Activated T-cell treated with anti-CD3 and anti-CD28 coated beads for 48 hours (primary cell): ENCODE measurements around the gene TMEM235.

Source experiments
- DNase-seq: peaks from one replicate; pipeline ENCODE4 v3.0.0-alpha.2; 2020; ENCODE audit warnings: low read depth

TMEM235 gene

DNA sequence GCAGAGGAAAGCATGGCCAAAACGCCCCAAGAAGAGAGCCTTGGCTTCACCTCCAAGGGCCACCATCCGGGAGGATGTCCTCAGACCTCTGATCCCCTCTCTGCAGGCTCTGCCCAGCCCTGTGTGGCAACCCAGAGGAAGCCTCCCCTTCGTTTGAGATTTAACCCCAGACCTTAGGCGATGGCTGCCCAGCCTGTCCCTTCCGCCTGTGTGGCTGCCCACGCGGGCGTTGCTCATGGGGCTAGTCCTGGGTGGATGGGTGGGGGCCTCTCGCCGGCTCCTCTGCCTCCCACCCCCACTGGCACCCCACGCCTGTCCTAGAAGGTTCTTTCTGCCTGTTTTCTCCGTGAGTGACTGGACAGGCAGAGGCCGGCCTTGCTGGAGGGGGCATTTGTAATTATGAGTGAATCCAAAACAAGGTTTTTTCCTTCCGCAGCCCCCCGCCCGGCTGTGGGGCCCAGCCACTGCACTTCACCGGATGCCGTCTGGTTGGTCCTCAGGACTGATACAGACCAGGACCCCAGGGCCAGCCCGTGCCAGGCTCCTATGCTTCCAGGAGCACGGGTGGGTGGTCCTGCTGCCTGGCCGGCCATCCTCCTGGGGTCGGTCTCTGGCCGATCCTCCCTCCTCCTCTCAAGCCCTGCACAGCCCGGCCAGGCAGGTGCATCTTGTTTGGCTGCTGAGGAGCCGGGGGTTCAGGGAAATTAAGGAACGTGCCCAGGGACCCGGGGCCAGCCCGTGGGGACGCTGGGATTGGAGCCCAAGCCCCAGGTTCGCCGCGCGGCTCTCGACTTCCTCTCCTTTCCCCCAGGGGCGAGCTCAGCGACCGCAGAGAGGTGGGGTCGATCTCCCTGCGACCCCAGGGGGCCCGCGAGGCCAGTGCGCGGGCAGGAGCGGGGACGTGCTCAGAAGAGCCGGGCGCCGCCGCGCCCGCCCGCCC is at the start of gene TMEM235:
TSS of gene TMEM235 (plus strand) at position 636 of the 940 bp plus-strand sequence. CDS start 393 bp downstream, outside the sequence.
- no peak for DNase-seq

DNA sequence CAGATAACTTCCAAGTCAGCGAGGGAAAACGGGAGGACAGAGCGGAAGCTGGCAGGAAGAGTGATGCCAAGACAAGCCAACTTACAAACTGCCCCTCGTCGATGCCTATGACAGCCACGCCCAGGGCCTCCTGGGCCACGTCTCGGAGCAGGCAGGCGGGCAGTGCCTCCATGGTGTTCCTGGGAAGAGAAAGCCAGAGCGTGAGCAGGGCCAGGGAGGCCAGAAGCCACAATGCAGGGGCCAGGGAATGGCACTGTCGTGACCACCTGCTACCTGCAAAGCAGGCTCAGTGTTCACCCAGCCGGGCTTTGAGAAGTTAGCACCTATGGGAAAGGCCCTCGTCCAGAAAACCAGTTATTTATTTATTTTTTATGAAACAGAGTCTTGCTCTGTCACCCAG is 48.9 kb upstream of the TMEM235 start:
- no peak for DNase-seq

DNA sequence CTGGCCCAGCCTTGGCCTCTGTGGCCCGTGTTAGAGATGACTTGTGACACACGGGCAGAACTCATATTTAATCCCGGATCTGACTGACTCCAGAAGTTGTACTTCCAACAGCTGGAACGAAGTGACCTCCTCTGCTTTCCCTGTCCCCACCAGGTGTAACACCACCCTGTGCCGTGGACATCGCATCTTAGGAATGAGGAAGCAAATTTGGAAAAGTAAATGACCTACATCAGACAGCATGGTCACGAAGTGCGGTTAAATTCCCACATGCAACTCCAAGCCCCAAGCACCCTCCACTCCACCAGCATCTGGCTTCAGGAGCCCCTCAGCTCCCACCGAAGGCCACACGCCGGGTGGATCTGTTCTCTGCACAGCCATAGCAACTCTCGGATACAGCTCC is 47.5 kb upstream of the TMEM235 start:
- no peak for DNase-seq

DNA sequence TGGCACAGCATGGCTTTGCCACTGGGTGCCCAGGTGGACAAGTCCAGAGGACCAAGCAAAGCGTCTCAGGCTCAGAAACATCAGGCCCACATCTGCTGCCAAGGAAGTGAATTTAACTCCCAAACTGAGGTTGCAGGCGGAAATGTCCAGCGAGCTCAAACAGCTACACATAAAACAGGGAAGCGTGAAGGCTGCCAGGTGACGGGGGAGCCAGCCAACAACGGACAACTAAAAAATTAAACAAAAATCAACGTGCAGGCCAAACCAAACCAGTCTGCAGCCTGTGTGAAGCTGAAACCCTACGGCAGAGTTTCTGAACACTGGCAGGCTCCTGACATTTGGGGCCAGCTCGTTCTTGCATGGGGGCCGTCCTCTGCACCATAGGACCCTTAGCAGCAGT is 47.1 kb upstream of the TMEM235 start:
- DNase-seq = no peak

GRCh38 chr17:78184868-78185267 is 46.6 kb upstream of the TMEM235 start:
- DNase-seq = no peak

- no peak for DNase-seq
Measured at GRCh38 chr17:78185981-78186691, 45.3 kb upstream of the TMEM235 start.

DNA sequence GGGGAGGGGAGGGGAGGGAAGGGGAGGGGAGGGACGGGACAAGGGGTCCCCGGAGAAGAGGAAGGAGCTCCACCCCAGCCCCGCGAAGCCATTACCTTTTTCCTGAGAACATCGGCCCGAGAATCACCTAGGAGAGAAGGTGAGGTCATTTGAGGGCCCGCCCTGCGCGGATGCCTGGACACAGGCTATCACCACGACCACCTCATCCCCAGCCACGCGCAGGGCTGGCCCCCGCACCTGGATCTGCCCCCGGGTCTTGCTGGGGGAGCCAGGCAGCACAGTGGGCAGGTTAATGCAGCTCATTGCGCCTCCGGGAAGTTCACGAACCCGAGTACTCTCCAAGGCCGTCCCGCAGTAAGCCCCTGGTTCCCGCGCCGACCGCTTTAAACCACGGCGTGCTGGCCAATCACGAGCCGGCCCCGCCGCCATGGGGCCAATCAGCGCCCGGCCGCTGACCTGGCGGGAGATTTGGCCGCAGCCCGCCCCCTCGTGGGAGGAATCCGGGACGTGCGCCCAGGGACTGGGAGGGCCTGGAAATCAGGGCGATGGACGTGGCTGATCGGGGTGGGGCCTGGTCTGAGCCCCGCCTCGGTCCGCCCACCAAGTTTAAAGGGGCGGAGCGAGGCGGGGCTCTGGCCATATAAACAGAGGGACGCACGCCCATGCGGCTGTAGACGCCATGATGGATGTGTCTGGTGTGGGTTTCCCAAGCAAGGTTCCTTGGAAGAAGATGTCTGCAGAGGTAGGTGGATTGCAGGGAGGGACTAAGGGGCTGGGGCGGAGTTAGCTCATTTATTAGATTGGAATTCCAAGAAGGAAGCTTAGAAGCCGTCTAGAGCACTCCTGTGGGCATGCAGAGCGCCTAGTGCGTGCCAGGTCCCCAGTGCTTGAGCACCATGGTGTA is 44.5 kb upstream of the TMEM235 start, which contains the start of the genes AFMID and TK1:
TSS of gene AFMID (plus strand) at position 671 of the 904 bp plus-strand sequence. CDS start at position 680, 9 bp downstream.
TSS of gene TK1 (minus strand) at position 361 of the 904 bp plus-strand sequence. CDS start at position 303, 58 bp downstream.
- DNase-seq = peak; percentile 99

DNA sequence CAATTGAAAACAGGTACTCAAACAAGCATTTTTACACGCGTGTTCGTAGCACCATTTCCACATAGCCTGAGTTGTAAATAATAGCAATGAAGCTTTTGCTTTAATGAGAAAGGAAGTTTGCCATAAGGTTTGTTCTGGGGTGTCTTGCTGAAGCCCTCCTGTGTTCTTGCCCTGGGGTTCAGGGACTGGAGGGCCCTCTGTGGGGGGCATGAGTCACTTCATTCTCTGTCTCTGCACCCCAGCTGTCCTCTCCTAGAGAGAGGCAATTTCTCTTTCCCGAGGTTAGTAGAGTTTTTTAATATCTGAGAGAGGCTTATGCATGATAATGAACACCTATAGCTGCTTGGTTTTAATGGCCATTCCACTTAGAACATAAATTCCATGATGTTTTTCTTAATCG is 34.7 kb upstream of the TMEM235 start:
- DNase-seq = no peak

- DNase-seq = no peak
Measured at GRCh38 chr17:78197147-78197832, 34.1 kb upstream of the TMEM235 start.

DNA sequence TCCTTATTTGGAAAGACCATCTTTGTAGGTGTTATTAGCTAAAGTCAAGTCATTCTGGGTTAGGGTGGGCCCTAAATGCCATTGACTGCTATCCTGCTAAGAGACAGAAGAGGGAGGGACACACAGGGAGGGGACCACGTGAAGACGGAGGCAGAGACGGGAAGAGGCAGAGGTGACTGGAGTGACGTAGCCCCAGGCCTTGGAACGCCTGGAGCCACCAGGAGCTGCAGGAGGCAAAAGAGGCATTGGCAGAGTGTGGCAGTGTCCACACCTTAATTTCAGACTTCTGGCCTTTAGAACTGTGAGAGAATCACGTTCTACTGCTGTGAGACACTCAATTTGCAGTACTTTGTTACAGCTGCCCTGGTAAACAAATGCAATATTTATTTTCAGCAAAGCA is 31.0 kb upstream of the TMEM235 start:
- DNase-seq = no peak

GRCh38 chr17:78202666-78203065 is 28.8 kb upstream of the TMEM235 start:
- DNase-seq = no peak

GRCh38 chr17:78204387-78205123 is 26.9 kb upstream of the TMEM235 start:
- no peak for DNase-seq

DNA sequence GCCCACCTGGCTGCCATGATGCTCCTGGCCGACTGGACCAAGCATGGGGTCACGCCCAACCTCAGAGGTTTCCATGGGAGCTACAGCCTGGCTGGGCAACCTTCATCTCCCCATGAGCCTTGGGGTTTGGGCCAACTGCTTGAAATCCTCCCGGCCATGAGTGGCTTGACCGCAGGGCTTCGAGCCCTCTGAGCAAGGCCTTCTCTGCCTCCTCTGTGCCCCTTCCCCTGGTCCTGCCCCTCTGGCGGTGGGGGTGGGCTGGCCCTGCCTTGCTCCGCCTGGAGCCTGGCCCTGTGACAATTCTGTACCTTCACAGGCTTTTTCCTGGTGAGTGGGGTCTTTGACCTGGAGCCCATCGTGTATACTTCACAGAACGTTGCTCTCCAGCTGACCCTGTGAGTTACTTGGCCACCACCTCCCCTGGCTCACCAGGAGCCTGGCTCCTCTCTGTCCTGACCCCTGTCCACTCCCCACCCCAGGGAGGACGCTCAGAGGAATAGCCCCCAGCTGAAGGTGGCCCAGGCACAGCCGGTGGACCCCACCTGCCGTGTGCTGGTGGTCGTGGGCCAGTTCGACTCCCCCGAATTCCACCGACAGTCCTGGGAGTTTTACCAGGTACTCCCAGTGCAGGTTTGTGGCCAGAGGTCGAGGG is 26.2 kb upstream of the TMEM235 start:
- no peak for DNase-seq

GRCh38 chr17:78206298-78206697 is 25.1 kb upstream of the TMEM235 start:
- DNase-seq = no peak

GRCh38 chr17:78208486-78208885 is 22.9 kb upstream of the TMEM235 start:
- DNase-seq = no peak

GRCh38 chr17:78210111-78210510 is 21.3 kb upstream of the TMEM235 start:
- no peak for DNase-seq

GRCh38 chr17:78211032-78211431 is 20.4 kb upstream of the TMEM235 start:
- DNase-seq = no peak

DNA sequence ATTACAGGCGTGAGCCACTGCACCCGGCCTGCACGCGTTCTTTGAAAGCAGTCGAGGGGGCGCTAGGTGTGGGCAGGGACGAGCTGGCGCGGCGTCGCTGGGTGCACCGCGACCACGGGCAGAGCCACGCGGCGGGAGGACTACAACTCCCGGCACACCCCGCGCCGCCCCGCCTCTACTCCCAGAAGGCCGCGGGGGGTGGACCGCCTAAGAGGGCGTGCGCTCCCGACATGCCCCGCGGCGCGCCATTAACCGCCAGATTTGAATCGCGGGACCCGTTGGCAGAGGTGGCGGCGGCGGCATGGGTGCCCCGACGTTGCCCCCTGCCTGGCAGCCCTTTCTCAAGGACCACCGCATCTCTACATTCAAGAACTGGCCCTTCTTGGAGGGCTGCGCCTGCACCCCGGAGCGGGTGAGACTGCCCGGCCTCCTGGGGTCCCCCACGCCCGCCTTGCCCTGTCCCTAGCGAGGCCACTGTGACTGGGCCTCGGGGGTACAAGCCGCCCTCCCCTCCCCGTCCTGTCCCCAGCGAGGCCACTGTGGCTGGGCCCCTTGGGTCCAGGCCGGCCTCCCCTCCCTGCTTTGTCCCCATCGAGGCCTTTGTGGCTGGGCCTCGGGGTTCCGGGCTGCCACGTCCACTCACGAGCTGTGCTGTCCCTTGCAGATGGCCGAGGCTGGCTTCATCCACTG is 17.3 kb upstream of the TMEM235 start, which contains the start of gene BIRC5:
TSS of gene BIRC5 (plus strand) at position 238 of the 690 bp plus-strand sequence. CDS start at position 302, 64 bp downstream.
- peak; percentile 93 for DNase-seq

DNA sequence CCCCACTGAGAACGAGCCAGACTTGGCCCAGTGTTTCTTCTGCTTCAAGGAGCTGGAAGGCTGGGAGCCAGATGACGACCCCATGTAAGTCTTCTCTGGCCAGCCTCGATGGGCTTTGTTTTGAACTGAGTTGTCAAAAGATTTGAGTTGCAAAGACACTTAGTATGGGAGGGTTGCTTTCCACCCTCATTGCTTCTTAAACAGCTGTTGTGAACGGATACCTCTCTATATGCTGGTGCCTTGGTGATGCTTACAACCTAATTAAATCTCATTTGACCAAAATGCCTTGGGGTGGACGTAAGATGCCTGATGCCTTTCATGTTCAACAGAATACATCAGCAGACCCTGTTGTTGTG is 16.7 kb upstream of the TMEM235 start:
- no peak for DNase-seq
